NCI-H2171 (cell line): ENCODE data around the gene BICDL2.
"Not testable (repeated sequence)": the region's sequence is repeated elsewhere in the genome, so short reads cannot be mapped to it uniquely, and the experiment has no call there.

Experiments used
- DNase-seq: peaks from one replicate; lab custom pipeline; 2025; lab: John Stamatoyannopoulos, UW

The BICDL2 gene

GRCh38 chr16:3065069-3065741, 28.5 kb upstream of the BICDL2 start, which contains the start of gene IL32:
Gene IL32, plus strand, starts transcription at chr16:3065640. Its CDS starts 172 bp downstream, at chr16:3065812.
- no peak for DNase-seq

DNA sequence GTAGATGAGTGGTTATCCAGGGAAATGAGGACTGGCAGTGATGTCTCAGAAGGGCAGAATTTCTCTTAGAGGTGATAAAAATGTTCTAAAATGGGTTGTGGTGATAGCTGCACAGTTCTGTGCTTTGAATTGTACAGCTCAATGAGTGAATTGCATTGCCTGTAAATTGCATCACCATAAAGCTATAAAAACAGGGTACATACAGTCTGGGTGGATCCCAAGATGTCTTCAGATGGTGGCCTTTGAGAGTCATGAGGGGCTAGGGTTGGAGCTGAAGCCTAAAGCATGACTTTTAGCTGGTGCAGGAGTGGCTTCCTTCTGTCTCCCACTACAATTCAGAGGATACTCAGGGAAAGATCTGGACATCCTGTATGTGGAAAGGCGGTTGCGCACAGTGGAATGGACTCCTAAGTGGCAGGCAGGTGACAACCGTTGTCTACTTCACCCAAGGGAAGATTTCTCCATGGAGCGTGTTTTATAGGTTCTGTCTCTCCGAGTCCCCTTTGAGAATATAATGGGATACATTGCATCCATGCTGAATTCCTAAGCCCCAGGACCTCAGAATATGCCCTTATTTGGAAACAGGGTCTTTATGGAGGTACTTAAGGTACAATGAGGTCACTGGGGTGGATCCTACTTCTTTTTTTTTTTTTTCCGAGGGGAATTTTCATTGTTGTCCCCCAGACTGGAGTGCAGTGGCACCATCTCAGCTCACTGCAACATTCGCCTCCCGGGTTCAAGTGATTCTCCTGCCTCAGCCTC, 27.1 kb upstream of the BICDL2 start:
- no peak for DNase-seq

DNA sequence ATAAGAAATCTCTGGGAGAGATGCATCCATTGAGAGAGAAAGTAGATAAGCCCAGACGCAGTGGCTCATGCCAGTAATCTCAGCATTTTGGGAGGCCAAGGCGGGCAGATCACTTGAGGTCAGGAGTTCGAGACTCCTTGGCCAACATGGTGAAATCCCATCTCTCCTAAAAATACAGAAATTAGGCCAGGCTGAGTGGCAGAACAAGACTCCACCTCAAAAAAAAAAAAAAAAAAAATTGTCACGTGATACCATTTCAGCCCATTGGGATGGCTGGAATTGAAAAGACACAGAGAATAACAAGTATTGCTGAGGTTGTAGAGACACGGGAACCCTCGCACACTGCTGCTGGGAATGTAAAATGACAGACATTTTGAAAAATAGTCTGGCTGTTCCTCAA, 25.8 kb upstream of the BICDL2 start:
- DNase-seq, result no peak

DNA sequence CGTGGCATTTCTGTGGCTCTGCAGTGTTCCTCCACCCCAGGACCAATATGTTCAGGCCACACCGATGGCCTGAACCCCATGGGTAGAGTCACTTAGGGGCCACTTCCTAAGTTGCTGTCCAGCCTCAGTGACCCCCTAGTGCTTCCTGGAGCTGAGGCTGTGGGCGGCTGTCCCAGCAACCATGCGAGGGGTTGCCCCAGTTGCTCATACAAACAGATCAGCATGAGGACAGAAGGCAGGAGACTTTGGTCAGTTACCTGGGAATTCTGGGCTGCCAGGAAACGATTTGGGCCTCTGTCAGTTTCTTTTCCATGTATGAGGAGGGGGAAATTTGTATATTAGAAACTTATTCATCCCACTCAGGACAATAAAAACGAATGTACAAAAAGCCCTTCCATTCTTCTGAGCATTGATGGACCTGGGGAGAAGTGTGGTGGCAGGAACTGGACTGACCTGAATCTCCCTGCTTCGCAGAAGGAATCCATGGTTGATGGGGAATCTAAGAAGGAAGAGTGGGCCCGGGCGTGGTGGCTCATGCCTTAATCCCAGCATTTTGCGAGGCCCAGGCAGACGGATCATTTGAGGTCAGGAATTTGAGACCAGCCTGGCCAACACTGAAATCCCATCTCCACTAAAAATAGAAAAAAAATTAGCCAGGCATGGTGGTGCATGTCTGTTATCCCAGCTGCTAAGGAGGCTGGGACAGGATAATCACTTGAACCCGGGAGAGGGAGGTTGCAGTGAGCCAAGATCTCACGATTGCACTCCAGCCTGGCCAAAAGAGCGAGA, 23.8 kb upstream of the BICDL2 start:
- DNase-seq, result no peak

DNA sequence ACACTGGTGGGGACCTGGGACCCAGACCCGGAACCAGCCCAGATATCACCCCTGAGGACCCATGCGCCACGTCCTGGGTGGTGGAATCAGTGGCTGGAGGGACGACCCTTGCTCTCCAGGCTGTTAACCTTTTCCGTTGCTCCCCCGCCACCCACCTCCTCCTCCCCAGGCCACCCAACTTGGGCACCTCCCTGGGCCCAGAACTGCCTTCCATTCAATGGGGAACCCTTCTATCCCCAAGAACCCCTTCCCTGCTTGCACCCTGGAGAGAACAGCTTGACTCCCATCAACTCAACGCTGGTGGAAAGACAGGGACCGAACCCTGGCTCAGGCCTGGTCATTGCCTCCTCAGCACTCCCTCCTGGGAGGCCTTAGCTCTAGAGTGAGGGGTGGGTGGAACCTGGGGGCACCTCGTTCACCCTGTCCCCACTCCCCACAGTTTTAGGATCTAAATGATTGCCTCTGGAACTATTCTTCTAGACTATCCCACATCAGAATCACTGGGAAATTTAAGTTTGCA, 23.0 kb upstream of the BICDL2 start:
- DNase-seq, result no peak

- peak; percentile 75 for DNase-seq
These were observed 22.4 kb upstream of the BICDL2 start for GRCh38 chr16:3059041-3059722.

DNA sequence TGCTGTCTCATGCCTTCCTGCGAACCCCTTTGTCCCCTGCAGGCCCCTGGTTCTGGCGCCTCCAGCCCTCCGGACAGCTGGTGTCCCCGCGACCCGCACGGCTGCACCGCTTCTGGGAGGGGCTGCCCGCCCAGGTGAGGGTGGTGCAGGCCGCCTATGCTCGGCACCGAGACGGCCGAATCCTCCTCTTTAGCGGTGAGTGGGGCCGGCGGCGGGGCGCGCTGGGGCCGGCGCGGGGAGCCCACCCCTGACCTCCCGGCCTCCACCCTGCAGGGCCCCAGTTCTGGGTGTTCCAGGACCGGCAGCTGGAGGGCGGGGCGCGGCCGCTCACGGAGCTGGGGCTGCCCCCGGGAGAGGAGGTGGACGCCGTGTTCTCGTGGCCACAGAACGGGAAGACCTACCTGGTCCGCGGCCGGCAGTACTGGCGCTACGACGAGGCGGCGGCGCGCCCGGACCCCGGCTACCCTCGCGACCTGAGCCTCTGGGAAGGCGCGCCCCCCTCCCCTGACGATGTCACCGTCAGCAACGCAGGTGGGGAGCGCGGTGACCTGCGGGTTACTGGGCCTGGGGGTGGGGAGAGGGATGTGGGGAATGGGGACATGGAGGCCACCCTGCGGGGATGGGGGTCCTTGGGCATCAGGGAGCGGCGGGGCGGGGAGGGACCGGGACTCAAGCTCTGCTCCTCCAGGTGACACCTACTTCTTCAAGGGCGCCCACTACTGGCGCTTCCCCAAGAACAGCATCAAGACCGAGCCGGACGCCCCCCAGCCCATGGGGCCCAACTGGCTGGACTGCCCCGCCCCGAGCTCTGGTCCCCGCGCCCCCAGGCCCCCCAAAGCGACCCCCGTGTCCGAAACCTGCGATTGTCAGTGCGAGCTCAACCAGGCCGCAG, 21.6 kb upstream of the BICDL2 start:
- no peak for DNase-seq

GRCh38 chr16:3057181-3058138, 20.7 kb upstream of the BICDL2 start:
- DNase-seq, result no peak

DNA sequence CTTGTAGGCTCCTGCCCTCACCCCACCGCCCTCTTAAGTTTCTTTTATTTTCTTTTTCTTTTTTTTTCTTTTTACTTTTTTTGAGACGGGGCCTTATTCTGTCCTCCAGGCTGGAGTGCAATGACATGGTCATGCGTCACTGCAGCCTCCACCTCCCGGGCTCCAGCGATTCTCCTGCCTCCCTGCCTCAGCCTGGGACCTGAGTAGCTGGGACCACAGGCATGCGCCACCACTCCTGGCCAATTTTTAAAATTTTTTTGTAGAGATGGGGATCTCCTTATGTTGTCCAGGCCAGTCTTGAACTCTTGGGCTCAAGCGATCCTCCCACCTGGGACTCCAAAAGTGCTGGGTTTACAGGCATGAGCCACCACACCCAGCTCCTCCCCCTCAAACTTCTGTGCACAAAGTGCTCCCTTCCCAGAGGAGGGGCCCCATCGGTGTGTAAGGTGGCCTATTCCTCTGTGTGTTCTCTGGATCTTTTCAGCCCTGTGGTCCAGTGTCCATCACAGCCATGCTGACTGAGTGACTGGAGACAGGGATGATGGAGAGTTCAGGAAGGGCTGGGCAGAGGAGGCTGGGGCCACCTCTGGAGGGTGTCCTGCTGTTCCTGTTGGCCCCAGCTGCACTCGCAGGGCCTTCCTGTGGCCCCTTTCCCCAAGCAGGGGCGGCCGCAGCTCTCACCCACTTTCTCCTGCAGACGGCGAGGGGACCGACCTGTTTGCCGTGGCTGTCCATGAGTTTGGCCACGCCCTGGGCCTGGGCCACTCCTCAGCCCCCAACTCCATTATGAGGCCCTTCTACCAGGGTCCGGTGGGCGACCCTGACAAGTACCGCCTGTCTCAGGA, 19.8 kb upstream of the BICDL2 start:
- DNase-seq, result no peak

- DNase-seq, result not testable (repeated sequence)
These were observed 19.0 kb upstream of the BICDL2 start for GRCh38 chr16:3055734-3056115.

DNA sequence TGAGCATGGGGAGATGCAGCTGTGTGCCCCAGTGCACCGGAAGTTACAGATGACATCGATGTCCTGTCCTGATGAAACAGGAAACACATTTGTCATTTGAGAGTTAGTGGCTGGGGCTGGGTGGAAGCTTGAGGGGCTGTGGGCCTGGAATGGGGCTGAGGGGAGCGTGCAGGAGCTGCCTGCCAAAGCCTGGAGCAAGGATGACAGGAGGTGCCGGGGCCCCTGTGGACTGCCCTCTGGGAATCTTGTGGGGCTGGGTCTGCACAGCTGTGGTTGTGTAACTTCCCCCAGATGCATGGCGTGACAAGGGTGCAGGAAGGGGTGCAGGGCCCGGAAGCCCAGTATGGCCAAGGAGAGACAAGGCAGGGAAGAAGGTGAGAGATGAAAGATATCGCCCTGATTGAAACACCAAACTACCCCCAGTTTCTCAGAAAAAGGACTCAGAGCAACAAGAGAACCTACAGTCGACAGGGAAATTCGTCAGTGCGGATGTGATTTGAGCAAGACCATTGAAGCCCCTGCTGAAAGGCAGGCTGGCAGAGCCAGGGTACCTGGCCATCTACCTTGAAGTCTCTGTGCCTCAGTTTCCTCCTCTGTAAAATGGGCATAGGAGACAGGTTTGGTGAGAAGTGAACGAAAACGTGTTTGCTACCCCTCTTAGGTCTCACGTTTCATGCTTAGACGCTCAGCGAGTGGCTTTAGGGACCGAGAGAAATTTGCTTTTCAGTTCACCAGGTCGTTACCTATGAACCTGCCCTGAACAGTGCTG, 18.4 kb upstream of the BICDL2 start:
- no peak for DNase-seq

DNA sequence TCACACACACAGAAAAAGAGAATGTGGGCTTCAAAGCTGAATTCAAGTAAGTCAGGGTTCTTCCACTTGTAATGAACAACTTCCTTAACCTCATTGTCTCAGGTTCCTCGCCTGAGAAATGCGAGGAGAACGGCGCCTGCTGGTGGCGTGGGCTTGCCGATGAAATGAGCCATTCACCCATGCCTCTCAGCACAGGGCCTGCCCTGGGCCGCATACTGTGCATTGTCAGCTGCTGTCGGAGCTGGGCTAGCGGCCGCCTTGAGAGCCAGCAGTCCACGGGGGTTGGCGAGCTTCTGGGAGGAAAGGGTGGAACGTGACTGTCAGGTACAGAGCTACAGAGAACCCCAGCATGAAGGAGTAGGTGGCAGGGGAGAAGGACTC, 16.6 kb upstream of the BICDL2 start:
- not testable (repeated sequence) for DNase-seq

- not testable (repeated sequence) for DNase-seq
These were observed 16.0 kb upstream of the BICDL2 start for GRCh38 chr16:3052571-3053329.

GRCh38 chr16:3051494-3051893, 14.8 kb upstream of the BICDL2 start:
- DNase-seq, result no peak

GRCh38 chr16:3051009-3051408, 14.3 kb upstream of the BICDL2 start:
- DNase-seq, result no peak

GRCh38 chr16:3050487-3050886, 13.7 kb upstream of the BICDL2 start:
- no peak for DNase-seq

DNA sequence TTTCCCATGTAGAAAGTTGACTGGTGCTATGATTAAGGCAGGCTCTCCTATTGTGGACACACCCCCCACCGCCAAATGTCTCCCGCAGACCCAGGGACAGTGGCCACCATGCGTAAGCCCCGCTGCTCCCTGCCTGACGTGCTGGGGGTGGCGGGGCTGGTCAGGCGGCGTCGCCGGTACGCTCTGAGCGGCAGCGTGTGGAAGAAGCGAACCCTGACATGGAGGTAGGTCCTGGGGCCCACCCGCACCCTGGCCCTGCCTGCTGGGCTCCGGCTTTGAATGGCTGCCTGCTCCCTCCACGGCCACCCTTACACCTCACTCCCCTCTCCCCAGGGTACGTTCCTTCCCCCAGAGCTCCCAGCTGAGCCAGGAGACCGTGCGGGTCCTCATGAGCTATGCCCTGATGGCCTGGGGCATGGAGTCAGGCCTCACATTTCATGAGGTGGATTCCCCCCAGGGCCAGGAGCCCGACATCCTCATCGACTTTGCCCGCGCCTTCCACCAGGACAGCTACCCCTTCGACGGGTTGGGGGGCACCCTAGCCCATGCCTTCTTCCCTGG, 13.3 kb upstream of the BICDL2 start:
- no peak for DNase-seq
